GM10248 (cell line): ENCODE data around the gene SEMA3C.

Experiments used
- CTCF ChIA-PET: fragments of 300-600 bp; sonication (Branson Sonifier 250); formaldehyde crosslinking; extraction: SDS; loops from one replicate; lab custom pipeline; 2021; ENCODE audit warnings: antibody characterized with exemption; lab: Yijun Ruan, JAX
- POLR2A ChIA-PET: fragments of 350-650 bp; sonication (Branson Sonifier 250); formaldehyde crosslinking; extraction: SDS; loops from one replicate; lab custom pipeline; 2020; ENCODE audit warnings: antibody characterized with exemption; lab: Yijun Ruan, JAX
- DNase-seq: peaks from one replicate; pipeline ENCODE4 v3.0.0; 2012; ENCODE audit errors: extremely low spot score
- TF ChIP-seq, protein P1 (sequence below): IDR thresholded peaks from 2 replicates; pipeline ENCODE4 v1.5.1; 2012; ENCODE audit warnings: mild to moderate bottlenecking, low read depth; ENCODE audit errors: extremely low read depth, missing control alignments, control extremely low read depth

The SEMA3C gene

DNA sequence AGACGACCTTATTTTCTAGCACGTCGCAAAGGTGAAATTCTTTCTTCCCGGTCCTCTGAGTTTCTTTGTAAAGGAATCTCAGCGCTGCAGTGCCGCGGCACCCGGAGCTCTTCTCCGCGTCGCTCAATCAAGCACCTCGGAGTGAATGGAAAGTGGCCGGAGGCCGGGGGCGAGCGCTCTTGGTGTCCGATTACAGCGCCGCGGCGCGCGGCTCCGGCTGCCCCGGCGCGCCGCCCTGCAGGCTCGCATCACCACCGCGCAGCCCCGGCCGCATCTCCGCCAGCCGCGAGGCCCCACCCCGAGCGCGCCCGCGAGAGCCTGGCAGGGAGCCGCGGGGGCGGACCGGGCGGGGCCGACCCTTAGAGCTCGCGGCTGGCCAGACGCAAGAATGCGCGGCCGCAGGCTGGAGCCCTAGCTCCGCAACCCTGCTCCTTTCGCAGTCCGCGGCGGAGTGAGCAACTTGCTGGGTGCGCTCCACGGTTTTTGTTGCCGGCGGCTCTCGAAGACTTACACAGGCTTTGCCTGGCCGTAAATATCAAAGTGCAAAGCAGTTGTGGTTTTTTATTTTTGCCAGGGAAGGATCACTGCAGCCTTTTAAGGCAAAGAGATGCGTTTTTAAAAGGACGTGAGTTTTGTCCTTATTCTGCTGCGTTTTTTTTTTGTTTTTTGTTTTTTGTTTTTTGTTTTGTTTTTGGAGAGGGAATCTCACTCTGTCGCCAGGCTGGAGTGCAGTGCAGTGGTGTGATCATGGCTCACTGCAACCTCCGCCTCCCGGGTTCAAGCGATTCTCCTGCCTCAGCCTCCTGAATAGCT lies at the start of gene SEMA3C:
TSS of gene SEMA3C (minus strand) at position 143 of the 813 bp plus-strand sequence. CDS start 2,270 bp downstream, outside the sequence.
- peak; percentile 46 for DNase-seq
- ChIA-PET CTCF (no interaction called here), POLR2A (no interaction called here)
- TF ChIP-seq, protein P1, sequence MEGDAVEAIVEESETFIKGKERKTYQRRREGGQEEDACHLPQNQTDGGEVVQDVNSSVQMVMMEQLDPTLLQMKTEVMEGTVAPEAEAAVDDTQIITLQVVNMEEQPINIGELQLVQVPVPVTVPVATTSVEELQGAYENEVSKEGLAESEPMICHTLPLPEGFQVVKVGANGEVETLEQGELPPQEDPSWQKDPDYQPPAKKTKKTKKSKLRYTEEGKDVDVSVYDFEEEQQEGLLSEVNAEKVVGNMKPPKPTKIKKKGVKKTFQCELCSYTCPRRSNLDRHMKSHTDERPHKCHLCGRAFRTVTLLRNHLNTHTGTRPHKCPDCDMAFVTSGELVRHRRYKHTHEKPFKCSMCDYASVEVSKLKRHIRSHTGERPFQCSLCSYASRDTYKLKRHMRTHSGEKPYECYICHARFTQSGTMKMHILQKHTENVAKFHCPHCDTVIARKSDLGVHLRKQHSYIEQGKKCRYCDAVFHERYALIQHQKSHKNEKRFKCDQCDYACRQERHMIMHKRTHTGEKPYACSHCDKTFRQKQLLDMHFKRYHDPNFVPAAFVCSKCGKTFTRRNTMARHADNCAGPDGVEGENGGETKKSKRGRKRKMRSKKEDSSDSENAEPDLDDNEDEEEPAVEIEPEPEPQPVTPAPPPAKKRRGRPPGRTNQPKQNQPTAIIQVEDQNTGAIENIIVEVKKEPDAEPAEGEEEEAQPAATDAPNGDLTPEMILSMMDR = no peak

DNA sequence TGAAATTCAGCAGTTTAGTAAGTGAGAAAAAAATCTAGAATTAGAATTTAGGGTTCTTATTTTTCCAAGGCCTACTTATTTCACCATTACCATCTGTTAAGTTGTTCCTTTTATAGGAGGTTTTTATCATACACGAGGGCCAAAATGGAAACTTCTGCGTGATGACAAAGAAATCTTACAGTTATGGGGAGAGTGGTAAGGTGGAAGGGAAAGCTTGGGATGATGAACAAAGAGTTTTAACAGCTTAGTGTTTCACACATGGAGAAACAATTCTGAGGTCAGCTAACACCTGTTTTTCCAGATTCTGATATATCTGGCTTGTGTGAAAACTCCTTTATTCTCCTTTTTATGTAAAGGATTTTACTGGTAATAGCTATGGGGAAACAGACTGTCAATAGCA lies 49.8 kb upstream of the SEMA3C start:
- TF ChIP-seq, protein P1 = no peak
- POLR2A ChIA-PET = no interaction called here
- DNase-seq = no peak
- CTCF ChIA-PET = no interaction called here

DNA sequence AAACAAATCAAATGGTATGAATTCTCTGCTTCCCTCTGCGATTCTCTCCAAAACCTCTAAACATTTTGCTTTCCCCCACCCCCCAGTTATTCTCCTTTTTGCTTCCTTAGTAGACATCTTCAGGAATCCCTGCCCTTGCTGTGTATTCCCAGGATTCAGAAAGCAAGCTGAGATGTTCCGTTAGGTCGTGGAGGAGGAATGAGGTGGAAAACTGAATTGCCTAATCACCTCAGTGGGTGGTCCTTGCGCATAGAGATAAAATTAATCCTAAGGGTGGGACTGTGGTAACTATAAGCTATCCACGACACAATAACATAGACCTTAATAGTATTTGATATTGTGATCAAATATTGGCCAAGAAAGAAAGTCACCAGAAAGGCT lies 49.1 kb upstream of the SEMA3C start:
- TF ChIP-seq, protein P1 = no peak
- ChIA-PET CTCF (no interaction called here), POLR2A (no interaction called here)
- DNase-seq = no peak

DNA sequence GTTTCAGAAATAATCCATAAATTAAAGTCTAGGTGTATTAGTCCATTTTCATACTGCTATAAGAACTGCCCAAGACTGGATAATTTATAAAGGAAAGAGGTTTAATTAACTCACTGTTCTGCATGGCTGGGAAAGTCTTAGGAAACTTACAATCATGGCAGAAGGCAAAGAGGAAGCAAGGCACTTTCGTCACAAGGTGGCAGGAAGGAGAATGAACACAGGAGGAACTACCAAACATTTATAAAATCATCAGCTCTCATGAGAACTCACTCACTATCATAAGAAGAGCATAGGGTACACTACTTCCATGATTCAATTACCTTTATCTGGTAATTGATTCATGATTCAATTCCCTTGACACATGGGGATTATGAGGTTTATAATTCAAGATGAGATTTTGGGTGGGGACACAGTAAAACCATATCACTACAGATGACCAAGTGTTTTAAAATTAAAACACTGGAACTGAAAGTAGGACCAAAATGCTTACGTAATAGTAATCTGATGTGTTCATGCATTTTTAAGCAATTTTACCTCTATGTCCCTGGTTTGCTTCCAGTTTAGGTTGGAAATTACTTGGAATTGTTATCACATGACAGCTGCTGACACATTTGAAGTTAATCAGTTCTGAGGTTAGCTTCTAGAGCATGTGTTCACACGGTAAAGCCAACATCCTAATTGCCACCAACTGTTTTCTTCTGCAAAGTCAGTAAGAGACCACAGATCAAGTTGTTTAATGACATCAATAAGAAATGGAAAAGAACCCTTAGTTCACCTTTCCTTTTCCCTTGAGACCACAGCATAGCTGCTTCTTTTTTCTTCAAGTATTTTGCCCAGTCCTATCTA lies 48.4 kb upstream of the SEMA3C start:
- TF ChIP-seq, protein P1 = no peak
- DNase-seq = no peak
- POLR2A ChIA-PET = no interaction called here
- CTCF ChIA-PET = no interaction called here

DNA sequence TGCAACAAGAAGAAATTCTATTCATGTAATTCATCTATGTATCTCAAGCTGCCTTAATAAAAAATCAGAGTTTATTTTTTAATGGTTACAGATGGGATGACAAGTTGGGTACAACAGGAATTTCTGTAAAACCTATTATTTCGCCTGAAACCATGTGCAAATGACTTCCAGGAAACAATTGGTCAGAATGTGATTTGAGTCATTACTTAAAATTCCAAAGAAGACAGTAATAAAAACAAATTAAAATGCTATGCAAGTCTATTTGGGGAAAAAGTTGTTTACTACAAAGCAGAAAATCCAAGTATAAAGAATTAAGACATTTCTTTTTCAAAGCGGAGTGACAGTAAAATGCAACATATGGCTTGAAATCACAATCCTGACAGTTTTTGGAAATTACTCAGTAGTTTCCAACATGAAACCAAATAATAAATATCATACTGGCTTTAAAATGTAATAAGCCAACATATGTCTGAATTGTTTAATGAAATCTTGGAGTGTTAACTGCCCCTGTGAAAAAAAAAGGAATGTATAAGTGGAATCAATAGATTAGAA lies 41.5 kb upstream of the SEMA3C start:
- ChIA-PET CTCF (no interaction called here), POLR2A (no interaction called here)
- TF ChIP-seq, protein P1 = no peak
- no peak for DNase-seq

DNA sequence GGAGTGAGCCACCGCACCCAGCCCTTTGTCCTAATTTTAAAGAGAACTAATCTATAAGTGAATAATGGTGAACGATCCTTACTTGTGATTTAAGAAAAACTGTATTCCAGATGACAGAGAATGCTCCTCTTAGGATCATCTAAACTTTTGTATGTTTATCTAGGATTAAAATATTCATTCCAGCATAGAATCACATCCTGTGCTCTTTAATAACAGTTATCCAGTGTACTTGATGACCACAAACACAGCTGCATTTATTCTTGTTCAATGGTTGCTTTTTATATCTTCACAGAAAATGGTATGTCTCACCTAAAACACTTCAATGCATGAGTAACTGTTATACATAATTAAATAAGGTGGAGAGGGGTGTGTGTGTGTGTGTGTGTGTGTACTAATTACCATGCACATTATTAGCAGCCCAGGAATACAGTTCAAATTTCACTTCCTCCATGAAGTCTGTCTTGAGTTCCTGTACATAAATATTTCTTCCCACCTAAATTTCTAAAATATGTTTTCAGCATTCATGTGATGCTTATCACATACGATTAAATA lies 38.5 kb upstream of the SEMA3C start:
- ChIA-PET POLR2A (no interaction called here), CTCF (interaction anchor here (1.1 to 1.4 kb wide), 2 partner anchors 16 to 21 kb away, joined by 3 to 5 read pairs; no protein-coding TSS in a partner anchor)
- TF ChIP-seq, protein P1 = no peak
- no peak for DNase-seq
